Measurements from ENCODE around the gene SELENOS.

SELENOS gene

GRCh38 chr15:101251830-101252820, 25.2 kb downstream of the SELENOS start, which contains the start of gene CHSY1:
Gene CHSY1, minus strand, starts transcription at chr15:101252048. Its CDS starts 592 bp downstream, at chr15:101251456.
- DNase-seq (ENCODE audit: low read depth in 1 of 2, low spot score in 1 of 2), result peak; percentile 69 to 74

GRCh38 chr15:101250873-101251829, 26.1 kb downstream of the SELENOS start:
- DNase-seq (ENCODE audit: low read depth in 1 of 2, low spot score in 1 of 2), result no peak

- no peak for DNase-seq (ENCODE audit: low read depth in 1 of 2, low spot score in 1 of 2)
Measured at GRCh38 chr15:101250341-101250831, 26.9 kb downstream of the SELENOS start.

GRCh38 chr15:101248274-101248673, 29.0 kb downstream of the SELENOS start:
- no peak for DNase-seq (ENCODE audit: low read depth in 1 of 2, low spot score in 1 of 2)

DNA sequence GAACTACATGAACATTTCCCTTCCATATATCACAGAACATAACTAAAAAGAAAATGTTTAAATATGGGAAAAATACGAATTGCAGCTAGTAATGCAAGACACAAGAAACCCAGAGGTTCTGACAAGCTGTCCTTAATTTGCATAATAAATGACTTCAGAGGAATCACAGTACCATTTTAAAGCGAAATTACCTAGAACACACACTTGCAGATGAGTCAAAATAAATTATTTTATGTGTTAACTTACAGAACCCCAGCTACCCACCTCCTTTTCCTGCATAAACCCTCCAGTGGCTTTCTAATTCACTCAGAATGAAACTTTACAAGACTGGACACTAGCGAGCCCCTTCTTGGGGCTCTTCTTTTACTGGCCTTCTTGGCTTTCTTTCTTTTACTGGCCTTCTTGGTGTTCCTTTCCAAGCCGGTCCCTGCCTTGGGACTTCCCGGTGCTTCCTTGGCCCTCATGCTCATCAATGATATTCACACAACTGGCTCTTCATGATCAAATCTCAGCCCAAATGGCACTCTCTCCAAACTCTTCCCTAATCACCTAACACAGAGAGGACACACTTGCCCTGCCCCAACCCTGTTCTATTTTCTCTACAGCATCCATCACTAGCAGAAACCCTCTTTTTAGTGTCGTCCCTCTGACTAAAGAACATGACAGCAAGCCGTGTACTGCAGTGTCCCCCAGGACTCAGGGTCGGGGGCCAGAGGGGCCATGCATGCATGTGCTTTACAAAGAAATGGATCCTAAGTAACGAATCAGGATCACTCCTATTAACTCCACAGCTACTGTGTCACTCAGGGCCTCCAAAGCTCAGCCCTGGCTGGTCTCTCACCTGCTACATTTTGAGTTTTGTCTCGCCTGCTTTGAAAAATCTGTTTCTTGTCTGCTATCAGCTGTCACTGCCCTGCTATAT, 30.2 kb downstream of the SELENOS start:
- no peak for DNase-seq (ENCODE audit: low read depth in 1 of 2, low spot score in 1 of 2)

- no peak for DNase-seq (ENCODE audit: low read depth in 1 of 2, low spot score in 1 of 2)
Measured at GRCh38 chr15:101246391-101246790, 30.9 kb downstream of the SELENOS start.

GRCh38 chr15:101244889-101245668, 32.2 kb downstream of the SELENOS start:
- no peak for DNase-seq (ENCODE audit: low read depth in 1 of 2, low spot score in 1 of 2)

DNA sequence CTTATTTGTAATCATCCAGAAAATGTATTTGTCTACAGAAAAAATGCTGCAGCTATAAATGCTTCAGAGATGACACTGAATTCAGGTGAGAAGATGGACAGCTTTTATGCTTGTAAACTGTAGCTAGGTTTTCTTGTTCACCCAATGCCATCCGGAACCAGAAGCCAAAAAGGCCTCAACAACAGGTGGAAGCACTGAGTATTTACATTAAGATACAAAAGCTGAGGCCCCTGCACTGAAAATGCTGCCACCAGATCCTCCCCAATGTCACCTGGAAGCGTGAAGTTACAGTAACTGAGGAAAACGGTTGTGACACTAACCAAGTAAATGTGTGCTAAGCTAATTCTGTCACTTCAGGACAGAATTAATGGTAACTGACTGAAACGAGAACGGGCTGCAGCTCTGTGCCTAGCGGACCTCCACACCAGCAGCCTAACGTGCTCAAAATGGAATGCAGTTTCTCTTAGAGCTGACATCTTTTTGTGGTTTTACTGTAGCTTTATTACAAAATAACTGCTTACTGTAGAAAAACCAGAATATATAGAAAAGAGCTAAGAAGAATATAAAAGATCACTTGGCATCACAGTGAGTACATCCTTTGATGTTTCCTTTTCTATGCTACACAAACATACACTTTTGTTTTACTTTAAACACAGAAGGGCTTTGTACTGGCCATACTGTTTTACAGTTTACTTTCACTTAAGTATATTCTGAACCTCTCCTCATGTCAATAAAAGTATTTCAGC, 33.1 kb downstream of the SELENOS start:
- no peak for DNase-seq (ENCODE audit: low read depth in 1 of 2, low spot score in 1 of 2)

DNA sequence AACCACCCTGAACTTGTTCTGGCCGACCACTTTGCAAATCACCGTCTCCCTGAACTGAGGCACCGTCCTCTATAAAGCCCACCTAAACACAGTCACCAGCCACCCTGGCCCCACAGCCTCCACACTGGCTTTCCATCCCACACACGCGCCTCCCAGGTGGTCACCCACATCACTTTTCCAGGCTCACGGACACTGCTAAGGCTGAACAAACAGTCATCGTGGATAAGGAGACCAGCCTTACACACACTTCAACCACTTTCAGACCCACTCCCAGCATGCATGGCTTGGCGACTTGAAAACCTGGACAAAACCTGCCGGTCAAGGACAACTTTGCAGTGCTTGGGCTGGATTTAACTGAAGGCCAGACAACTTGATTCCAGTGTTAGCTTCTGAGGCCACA, 33.9 kb downstream of the SELENOS start:
- no peak for DNase-seq (ENCODE audit: low read depth in 1 of 2, low spot score in 1 of 2)

DNA sequence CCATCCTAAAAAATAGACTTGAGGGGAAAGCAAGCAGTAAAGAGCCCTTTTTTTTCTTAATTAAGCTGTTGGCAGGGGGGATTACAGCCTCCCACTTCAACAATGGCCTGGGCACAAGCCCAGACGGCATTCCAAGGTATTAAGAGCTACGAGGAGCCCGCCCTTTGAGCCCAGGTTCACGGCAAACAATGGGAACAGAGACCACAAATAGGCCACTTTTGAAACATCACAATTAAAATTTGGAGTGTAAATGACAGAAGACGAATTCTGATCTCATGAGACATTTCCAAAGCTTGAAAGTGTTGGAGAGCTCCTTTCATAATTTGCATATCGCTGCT, 34.3 kb downstream of the SELENOS start:
- no peak for DNase-seq (ENCODE audit: low read depth in 1 of 2, low spot score in 1 of 2)

- peak in 1 of 2 donors; percentile 43 for DNase-seq (ENCODE audit: low read depth in 1 of 2, low spot score in 1 of 2)
Measured at GRCh38 chr15:101242160-101242998, 34.9 kb downstream of the SELENOS start.

- no peak for DNase-seq (ENCODE audit: low read depth in 1 of 2, low spot score in 1 of 2)
Measured at GRCh38 chr15:101240358-101240757, 36.9 kb downstream of the SELENOS start.

DNA sequence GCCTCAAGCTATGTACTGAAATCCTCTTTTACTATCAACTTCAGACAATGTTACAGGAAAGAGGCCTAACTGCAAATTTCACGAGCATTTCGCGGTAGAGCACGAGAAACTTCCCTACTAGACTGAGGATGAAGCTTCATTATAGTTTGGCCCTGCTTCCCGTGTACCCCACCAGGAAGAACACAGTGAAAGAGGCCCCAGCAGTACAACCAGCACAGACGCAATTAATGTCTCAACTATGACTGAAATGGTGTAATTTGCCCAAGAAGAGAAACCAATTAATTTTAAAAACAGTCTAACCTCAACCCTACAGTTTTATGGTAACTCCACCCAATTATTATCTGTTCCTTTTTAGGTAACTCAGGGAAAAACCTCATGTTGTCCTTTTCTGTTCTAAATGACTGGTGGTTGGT, 37.6 kb downstream of the SELENOS start:
- DNase-seq (ENCODE audit: low read depth in 1 of 2, low spot score in 1 of 2), result no peak

DNA sequence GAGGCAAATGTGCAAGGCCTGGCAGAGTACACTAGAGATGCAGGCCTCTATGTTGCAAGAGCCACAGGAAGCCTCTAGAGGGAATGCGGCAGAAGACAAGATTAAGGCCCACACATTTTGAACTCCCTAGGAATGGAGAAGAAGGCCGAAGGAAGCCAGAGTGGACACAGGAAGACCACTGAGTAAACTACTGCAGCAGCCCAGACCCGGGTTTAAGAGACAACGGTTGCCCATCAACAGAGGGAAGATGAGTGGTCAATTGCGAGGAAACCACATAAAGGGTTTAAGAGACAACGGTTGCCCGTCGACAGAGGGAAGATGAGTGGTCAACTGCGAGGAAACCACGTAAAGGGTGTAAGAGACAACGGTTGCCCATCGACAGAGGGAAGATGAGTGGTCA, 40.0 kb downstream of the SELENOS start:
- no peak for DNase-seq (ENCODE audit: low read depth in 1 of 2, low spot score in 1 of 2)

- no peak for DNase-seq (ENCODE audit: low read depth in 1 of 2, low spot score in 1 of 2)
Measured at GRCh38 chr15:101233651-101234280, 43.5 kb downstream of the SELENOS start.

DNA sequence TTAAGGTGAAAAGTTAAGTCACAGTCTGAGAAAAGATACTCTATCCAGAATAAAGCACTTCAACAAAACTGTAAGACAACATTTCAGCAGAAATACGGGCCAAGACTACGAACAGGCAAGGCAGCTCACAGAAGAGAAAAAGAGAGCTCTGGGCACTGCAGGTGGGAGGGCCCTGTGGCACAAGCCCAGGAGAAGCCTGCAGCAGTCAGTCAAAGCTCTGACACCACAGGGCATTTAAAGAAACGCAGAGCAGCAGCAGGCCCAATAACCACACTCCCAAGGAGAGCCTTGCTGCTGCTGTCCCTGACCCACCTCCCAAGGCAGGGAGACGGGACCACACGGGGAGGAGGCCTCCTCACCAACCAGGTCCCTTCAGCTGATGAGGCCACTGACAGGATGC, 44.6 kb downstream of the SELENOS start:
- DNase-seq (ENCODE audit: low read depth in 1 of 2, low spot score in 1 of 2), result no peak

GRCh38 chr15:101228313-101228712, 49.0 kb downstream of the SELENOS start:
- DNase-seq (ENCODE audit: low read depth in 1 of 2, low spot score in 1 of 2), result no peak

DNA sequence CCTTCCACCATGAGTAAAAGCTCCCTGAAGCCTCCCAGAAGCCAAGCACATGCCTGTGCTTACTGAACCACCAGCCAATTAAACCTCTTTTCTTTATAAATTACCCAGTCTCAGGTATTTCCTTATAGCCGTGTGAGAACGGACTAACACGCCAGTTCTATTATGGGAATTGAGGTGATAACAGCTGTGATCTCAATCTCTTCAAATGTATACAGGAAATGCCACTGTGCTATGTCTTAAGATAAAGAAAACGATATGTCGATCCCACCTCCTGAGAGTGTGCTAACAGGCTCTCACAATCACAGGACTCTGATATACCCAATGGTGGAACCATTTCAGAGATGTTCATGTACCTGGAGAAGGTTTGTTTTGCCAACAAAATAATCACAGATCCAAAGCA, 51.6 kb downstream of the SELENOS start:
- no peak for DNase-seq (ENCODE audit: low read depth in 1 of 2, low spot score in 1 of 2)
